MM.1S (cell line): ENCODE data around the gene KMT2D.

ENCODE experiments used
- DNase-seq: peaks from one replicate; pipeline ENCODE4 v3.0.0-alpha.2; 2015
- H2AFZ ChIP-seq: fragments of 300-600 bp; sonication (generic); 2 replicates; pipeline ENCODE4 v1.6.0; 2016; ENCODE audit warnings: antibody characterized with exemption, low read length
- H3F3A ChIP-seq: fragments of 300-600 bp; sonication (generic); 2 replicates; pipeline ENCODE4 v1.6.1; 2016; ENCODE audit warnings: mild to moderate bottlenecking, antibody characterized with exemption, low read length, moderate library complexity, mixed read lengths; ENCODE audit not compliant: insufficient read depth
- H3K27ac ChIP-seq: fragments of 300-600 bp; sonication (generic); 2 replicates; pipeline ENCODE4 v1.5.1; 2016; ENCODE audit warnings: mild to moderate bottlenecking, low read length
- H3K27me3 ChIP-seq: fragments of 300-600 bp; sonication (generic); replicated peaks from 2 replicates; pipeline ENCODE4 v1.6.0; 2016; ENCODE audit warnings: low read length; ENCODE audit not compliant: insufficient read depth
- H3K36me3 ChIP-seq: fragments of 300-600 bp; sonication (generic); replicated peaks from 2 replicates; pipeline ENCODE4 v1.6.1; 2016; ENCODE audit warnings: mild to moderate bottlenecking, low read length, mixed read lengths; ENCODE audit not compliant: insufficient read depth
- H3K4me1 ChIP-seq: fragments of 300-600 bp; sonication (generic); 2 replicates; pipeline ENCODE4 v1.6.1; 2016; ENCODE audit warnings: low read length, mixed read lengths
- H3K4me2 ChIP-seq: fragments of 300-600 bp; sonication (generic); 2 replicates; pipeline ENCODE4 v1.6.0; 2016; ENCODE audit warnings: low read depth, low read length
- H3K4me3 ChIP-seq: fragments of 300-600 bp; sonication (generic); 2 replicates; pipeline ENCODE4 v1.5.1; 2016; ENCODE audit warnings: low read length, mixed read lengths
- H3K79me2 ChIP-seq: fragments of 300-600 bp; sonication (generic); 2 replicates; pipeline ENCODE4 v1.6.1; 2016; ENCODE audit warnings: mixed run types, low read length, mixed read lengths
- H3K9ac ChIP-seq: fragments of 300-600 bp; sonication (generic); 2 replicates; pipeline ENCODE4 v1.6.1; 2016; ENCODE audit warnings: low read length, mixed read lengths
- H3K9me2 ChIP-seq: fragments of 300-600 bp; sonication (generic); replicated peaks from 2 replicates; pipeline ENCODE4 v1.6.1; 2016; ENCODE audit warnings: mild to moderate bottlenecking, low read length, mixed read lengths; ENCODE audit not compliant: insufficient read depth
- H3K9me3 ChIP-seq: fragments of 300-600 bp; sonication (generic); replicated peaks from 2 replicates; pipeline ENCODE4 v1.6.1; 2016; ENCODE audit warnings: mild to moderate bottlenecking, low read length, mixed read lengths; ENCODE audit not compliant: insufficient read depth
- H4K20me1 ChIP-seq: fragments of 300-600 bp; sonication (generic); 2 replicates; pipeline ENCODE4 v1.6.1; 2016; ENCODE audit warnings: mild to moderate bottlenecking, low read length, moderate library complexity, mixed read lengths; ENCODE audit not compliant: insufficient read depth
- EZH2 ChIP-seq: fragments of 300-600 bp; sonication (generic); optimal IDR thresholded peaks from 2 replicates; pipeline ENCODE3; 2017; ENCODE audit warnings: low read depth, mild to moderate bottlenecking, antibody characterized with exemption, low read length, mixed read lengths
- EZH2phosphoT487 ChIP-seq: fragments of 300-600 bp; sonication (generic); IDR thresholded peaks from 2 replicates; pipeline ENCODE4 v1.6.1; 2018; ENCODE audit warnings: antibody characterized with exemption, low read length
- TF ChIP-seq, protein P1 (sequence below): fragments of 300-600 bp; sonication (generic); IDR thresholded peaks from 2 replicates; pipeline ENCODE4 v1.5.1; 2016; ENCODE audit warnings: antibody characterized with exemption, low read length, mixed read lengths

Gene KMT2D

DNA sequence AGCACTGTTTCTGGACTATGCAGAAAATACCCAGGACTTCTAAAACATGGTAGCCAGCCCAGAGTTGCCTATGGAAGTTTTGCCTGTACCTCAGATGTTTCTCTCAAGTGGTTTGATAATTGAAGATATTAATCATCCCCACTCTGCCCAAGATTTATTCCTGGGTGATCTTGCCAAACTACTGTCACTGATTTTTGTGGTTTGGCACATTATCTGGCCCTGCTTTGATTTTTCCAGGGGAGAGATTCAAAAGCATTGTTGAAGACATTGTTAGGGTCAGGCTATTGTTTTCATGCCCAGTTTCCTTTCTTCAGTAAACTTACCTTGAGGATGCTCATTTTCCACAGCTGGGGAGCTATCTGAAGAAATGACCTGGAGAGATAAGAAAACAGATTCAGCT lies 47.9 kb downstream of the KMT2D start:
- no peaks in the 10 kb centered on the region for H3K9me2 ChIP-seq
- H3K4me2 ChIP-seq, result no peak overlapping the region
- H4K20me1 ChIP-seq, result no peaks in the 10 kb centered on the region
- DNase-seq, result no peak
- no peak overlapping the region for H2AFZ ChIP-seq
- no peak overlapping the region for H3K27ac ChIP-seq
- no peaks in the 10 kb centered on the region for H3K9me3 ChIP-seq
- H3K4me1 ChIP-seq, result no peaks in the 10 kb centered on the region
- H3K36me3 ChIP-seq, result 0 out of 2 replicates have a peak, but pooled peaks cover 5% of the 10 kb centered on the region
- no peak overlapping the region for H3K9ac ChIP-seq
- H3K27me3 ChIP-seq, result no peaks in the 10 kb centered on the region
- H3F3A ChIP-seq, result peaks cover 5% of the 10 kb centered on the region; the same call in 1 of the 2 replicates
- no peak overlapping the region for H3K4me3 ChIP-seq
- H3K79me2 ChIP-seq, result peaks cover 31% of the 10 kb centered on the region
- TF ChIP-seq, protein P1, sequence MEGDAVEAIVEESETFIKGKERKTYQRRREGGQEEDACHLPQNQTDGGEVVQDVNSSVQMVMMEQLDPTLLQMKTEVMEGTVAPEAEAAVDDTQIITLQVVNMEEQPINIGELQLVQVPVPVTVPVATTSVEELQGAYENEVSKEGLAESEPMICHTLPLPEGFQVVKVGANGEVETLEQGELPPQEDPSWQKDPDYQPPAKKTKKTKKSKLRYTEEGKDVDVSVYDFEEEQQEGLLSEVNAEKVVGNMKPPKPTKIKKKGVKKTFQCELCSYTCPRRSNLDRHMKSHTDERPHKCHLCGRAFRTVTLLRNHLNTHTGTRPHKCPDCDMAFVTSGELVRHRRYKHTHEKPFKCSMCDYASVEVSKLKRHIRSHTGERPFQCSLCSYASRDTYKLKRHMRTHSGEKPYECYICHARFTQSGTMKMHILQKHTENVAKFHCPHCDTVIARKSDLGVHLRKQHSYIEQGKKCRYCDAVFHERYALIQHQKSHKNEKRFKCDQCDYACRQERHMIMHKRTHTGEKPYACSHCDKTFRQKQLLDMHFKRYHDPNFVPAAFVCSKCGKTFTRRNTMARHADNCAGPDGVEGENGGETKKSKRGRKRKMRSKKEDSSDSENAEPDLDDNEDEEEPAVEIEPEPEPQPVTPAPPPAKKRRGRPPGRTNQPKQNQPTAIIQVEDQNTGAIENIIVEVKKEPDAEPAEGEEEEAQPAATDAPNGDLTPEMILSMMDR, result no peak
- TF ChIP-seq EZH2 (no peak), EZH2phosphoT487 (no peak)
